GM19438 (cell line): ENCODE results near the gene S100A2.
"Not testable (repeated sequence)": the region's sequence is repeated elsewhere in the genome, so short reads cannot be mapped to it uniquely, and the experiment has no call there.

Experiments
- ATAC-seq: cut with Tn5 transposase; IDR thresholded peaks from one replicate; pipeline ENCODE4 v1.9.1; 2021; ENCODE audit warnings: low read depth; ENCODE audit not compliant: unreplicated experiment

The S100A2 gene

DNA sequence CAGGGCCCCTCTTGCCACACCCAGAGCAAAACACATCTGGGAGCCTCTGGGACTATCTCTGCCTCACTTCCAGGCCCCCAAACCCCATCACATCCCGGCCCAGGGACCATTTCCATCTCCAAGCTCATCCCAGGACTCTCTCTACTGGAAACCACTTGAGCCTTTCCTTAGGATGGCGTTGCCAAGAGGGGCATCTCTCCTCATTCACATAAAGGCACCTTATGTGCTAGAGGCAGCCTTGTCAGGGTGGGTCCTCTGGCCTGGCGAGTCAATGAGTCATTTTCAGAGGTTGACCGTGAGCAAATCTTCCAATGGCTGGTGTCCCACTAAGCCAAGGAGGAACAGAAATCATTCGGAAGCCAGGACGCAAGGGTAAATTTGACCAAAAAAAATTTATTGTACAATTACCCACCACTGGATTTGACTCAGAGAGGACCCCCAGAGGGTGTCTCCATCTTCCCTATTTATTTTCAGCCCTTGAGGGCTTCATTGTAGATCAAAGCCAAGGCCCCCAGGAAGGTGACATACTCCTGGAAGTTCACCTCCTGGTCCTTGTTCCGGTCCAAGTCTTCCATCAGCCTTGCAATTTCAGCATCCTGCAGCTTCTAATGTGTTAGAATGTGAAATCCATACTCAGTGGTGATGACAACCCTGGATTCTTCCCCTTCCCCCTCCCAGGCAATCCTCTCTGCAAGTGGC, 31.3 kb downstream of the S100A2 start:
- ATAC-seq, result no peak

DNA sequence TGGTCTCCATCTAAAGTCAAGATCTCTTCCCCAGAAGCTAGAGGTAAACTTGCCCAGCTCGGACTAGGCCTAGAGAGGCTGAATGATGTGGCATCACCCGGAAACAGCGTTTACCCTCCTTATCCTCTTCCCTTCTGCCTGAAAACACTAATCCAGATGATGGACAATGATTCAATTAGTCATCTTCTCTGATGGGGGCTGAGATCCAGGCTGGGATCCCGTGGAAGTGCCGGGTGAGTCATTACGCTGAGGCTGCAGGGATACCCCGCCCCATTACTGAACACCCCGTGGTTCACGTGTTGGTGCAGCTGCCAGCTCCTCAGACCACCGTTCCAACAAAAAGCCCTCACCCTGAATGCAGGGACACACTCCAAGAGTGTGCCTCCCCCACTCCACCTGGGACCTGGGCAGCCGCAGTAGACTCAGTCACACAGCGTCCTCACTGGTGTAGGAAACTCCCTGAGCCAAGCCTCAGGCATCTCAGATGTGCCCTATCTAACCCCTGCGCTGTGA, 31.9 kb downstream of the S100A2 start:
- ATAC-seq, result no peak

- ATAC-seq, result no peak
Measured at GRCh38 chr1:153532769-153533599, 32.7 kb downstream of the S100A2 start.

- ATAC-seq, result no peak
Measured at GRCh38 chr1:153532181-153532580, 33.5 kb downstream of the S100A2 start.

DNA sequence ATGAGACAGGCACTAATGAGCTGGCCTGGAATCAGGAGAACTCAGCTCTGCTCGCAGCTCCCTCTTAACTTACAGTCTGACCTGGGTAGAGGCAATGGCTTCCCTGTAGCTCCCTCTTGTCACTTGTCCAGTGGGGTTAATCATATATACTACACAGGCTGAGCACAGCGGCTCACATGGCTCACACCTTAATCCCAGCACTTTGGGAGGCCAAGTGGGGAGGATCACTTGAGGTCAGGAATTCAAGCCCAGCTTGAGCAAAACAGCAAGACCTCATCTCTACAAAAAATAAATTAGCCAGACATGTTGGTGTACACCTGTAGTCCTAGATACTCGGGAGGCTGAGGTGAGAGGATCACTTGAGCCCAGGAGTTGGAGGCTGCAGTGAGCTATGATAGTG, 34.0 kb downstream of the S100A2 start:
- no peak for ATAC-seq

DNA sequence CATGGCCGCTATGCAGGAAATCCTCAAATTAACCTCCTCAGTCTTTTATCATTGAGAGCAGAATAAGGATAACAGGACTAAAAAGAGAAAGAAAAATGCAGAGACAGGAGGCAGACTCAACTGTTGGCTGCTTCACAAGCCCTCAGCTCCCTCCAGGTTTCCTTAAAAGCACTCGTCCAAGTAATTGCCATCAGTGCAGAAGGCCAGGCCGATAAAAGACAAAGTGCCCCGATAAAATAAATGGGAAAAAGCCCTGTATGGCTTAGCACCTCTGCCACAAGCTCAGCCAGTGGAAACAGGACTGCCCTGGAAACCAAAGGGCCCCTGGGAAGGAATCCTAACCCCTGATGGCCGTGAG, 38.0 kb downstream of the S100A2 start:
- no peak for ATAC-seq

GRCh38 chr1:153527023-153527682, 38.5 kb downstream of the S100A2 start:
- ATAC-seq, result no peak

GRCh38 chr1:153526132-153526543, 39.5 kb downstream of the S100A2 start:
- no peak for ATAC-seq

GRCh38 chr1:153525088-153525728, 40.4 kb downstream of the S100A2 start:
- ATAC-seq, result no peak

DNA sequence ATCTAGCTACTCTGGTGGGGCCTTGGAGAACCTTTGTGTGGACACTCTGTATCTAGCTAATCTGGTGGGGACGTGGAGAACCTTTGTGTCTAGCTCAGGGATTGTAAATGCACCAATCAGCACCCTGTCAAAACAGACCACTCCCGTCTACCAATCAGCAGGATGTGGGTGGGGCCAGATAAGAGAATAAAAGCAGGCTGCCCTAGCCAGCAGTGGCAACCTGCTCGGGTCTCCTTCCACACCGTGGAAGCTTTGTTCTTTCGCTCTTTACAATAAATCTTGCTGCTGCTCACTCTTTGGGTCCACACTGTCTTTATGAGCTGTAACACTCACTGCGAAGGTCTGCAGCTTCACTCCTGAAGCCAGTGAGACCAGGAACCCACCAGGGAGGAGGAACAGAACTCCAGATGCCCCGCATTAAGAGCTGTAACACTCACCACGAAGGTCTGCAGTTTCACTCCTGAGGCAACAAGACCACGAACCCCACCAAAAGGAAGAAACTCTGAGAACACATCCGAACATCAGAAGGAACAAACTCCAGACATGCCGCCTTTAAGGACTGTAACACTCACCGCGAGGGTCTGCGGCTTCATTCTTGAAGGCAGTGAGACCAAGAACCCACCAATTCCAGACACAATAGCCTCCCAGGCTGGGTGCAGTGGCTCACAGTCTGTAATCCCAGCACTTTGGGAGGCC, 43.1 kb downstream of the S100A2 start:
- ATAC-seq, result not testable (repeated sequence)

DNA sequence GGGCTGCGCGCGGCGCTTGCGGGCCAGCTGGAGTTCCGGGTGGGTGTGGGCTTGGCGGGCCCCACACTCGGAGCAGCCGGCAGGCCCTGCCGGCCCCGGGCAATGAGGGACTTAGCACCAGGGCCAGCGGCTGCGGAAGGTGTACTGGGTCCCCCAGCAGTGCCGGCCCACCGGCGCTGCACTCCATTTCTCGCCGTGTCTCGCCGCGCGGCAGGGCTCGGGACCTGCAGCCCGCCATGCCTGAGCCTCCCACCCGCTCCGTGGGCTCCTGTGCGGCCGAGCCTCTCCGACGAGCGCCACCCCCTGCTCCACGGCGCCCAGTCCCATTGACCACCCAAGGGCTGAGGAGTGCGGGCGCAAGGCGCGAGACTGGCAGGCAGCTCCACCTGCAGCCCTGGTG, 43.8 kb downstream of the S100A2 start:
- ATAC-seq, result not testable (repeated sequence)

DNA sequence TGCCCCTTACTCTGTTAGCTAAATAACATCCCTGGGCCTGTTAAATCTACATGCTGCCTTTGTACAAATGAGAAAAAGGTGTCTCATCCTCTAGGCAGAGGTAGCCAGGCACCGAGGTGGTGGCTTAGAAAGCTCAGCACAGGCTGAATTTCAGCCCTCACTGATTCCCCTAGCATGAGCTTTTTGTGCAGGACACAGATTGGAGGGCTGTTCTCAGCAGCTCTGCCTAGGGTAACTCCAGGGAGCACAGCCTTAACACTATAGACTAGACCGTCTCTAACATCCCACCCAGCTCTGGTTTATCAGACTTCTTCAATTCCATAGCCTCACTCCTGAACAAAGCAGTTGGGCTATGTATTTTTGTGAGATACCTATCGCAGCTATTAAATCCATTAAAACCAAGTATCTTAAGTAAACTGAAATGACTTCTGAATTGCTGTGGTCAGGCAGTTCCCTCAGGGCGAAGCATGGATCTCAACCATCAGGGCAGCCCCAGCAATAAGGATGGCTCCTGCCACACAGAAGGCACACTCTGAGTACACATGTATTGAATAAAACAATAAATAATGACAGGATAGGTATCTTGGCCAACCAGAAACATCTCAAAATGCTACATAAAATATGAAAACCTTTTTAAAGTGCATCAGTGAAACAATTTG, 44.7 kb downstream of the S100A2 start:
- no peak for ATAC-seq

- not testable (repeated sequence) for ATAC-seq
Measured at GRCh38 chr1:153520137-153520691, 45.4 kb downstream of the S100A2 start.

- ATAC-seq, result no peak
Measured at GRCh38 chr1:153519242-153519641, 46.4 kb downstream of the S100A2 start.

GRCh38 chr1:153515504-153516394, 49.9 kb downstream of the S100A2 start:
- no peak for ATAC-seq

DNA sequence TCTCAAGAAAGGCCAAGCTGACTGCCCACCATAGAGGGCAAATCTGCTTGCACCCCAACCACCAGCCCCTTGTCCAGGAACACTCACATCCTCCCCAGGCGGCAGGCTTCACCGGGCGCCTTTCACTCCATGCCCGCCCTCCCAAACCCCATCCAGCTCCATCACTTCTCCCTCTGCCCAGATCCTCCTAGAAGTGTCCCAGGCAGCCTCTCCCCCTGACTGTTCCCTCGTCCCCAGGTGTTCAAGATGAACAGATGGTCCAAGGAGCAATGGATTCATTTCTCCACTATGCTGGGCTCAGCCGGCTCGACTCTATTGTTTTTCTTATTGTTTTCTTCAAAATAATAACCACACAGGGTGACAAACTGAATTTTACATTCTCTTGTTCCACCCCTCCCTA, 52.0 kb downstream of the S100A2 start:
- no peak for ATAC-seq

DNA sequence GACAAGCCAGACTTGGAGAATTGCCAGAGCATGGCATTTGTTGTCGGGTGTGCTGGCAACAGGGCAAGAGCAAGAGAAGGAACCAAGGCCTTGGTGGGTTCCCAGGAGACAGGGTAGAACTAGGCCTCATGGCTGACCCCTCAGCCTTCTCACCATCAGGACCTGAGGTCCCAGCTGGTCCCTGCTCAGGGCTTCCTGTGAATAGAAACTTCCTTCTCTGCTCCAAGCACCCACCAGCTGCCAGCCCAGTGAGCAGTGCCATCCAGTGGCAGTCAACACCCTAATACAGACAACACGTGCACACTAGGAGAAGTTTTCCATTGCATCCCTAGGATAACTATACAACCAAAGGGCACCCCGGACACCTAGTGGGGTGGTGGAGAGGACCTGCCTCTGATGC, 52.6 kb downstream of the S100A2 start:
- no peak for ATAC-seq
